ENCODE data around the gene BCL2. TPM values are rescaled to one million over a fixed set of nuclear protein-coding genes. Genes with fewer than 3 reads are reported as not detected.

BCL2 gene
- total RNA-seq, 1 experiment from 2014 or later = 2.5 TPM

DNA sequence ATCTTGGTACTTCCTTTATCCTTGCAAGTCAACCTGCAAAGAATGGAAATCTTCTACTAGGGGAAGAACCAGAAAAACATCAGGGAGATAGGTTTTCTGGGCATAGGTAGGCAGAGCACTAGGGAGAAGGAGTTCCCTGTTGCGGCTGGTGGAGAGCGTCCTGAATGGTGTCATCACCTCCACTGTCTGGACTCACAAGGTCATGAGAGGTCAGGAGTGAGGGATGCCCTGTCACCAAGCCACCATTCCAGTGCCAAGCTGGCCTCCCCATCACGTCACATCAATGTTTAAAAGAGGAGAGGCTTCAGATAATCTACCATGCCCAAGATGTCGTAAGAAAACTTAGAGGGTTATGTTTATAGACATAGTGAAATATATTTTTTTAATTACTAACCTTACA, 72.1 kb downstream of the BCL2 start:
- no peaks in the 10 kb centered on the region for H3K27me3 ChIP-seq (ENCODE audit: insufficient read depth, low read length)
- POLR2A ChIA-PET = no interaction called here
- RAD21 ChIA-PET (ENCODE audit: low non-redundant PET in 1 of 2, low total read pairs in 2 of 2, uncharacterized antibody in 2 of 2, unreplicated experiment in 2 of 2) = no interaction called here
- intact Hi-C loops (cut with micrococcal nuclease) = no loop called here
- no peaks in the 10 kb centered on the region for H3K79me2 ChIP-seq (ENCODE audit: insufficient read depth, low read length)
- no peaks in the 10 kb centered on the region for H3K9me3 ChIP-seq (ENCODE audit: control insufficient read depth in 1 of 2, insufficient read depth in 1 of 2, low read depth in 1 of 2, low read length in 2 of 2)
- H3K36me3 ChIP-seq (ENCODE audit: control insufficient read depth in 1 of 2, insufficient read depth in 2 of 2, low read length in 2 of 2) = no peaks in the 10 kb centered on the region
- H3K9ac ChIP-seq (ENCODE audit: low read length) = no peak overlapping the region
- H2AFZ ChIP-seq (ENCODE audit: low read depth, low read length, poor library complexity, severe bottlenecking) = no peak overlapping the region
- no peak overlapping the region for H3K27ac ChIP-seq (ENCODE audit: low read depth, low read length)
- no peak overlapping the region for H3K4me2 ChIP-seq (ENCODE audit: low read length)
- no peaks in the 10 kb centered on the region for H3K4me1 ChIP-seq (ENCODE audit: control insufficient read depth in 1 of 2, insufficient read depth in 2 of 2, low read length in 2 of 2)
- CTCF ChIA-PET = no interaction called here
- H3K9me2 ChIP-seq (ENCODE audit: insufficient read depth) = no peaks in the 10 kb centered on the region
- no peak overlapping the region for H3K4me3 ChIP-seq (replicated peaks in 1 of 2; ENCODE audit: low read depth in 1 of 2, low read length in 2 of 2)
- TF ChIP-seq SRF (IDR thresholded peaks at IDR 0.05; ENCODE audit: low read depth) (no peak), YY1 (IDR thresholded peaks at IDR 0.05; ENCODE audit: extremely low read depth, insufficient replicate concordance, low read depth, low read length) (no peak), ZNF274 (IDR thresholded peaks at IDR 0.05; ENCODE audit: low read depth, low read length) (no peak), CBX3 (IDR thresholded peaks at IDR 0.05; ENCODE audit: low read depth) (no peak), ZFX (IDR thresholded peaks at IDR 0.05) (no peak), EZH2phosphoT487 (IDR thresholded peaks at IDR 0.05; ENCODE audit: borderline replicate concordance) (no peak), CEBPB (IDR thresholded peaks at IDR 0.05; ENCODE audit: low read depth) (no peak), ELF1 (IDR thresholded peaks at IDR 0.05; ENCODE audit: borderline replicate concordance, low read depth) (no peak)
- TF ChIP-seq, protein P1, sequence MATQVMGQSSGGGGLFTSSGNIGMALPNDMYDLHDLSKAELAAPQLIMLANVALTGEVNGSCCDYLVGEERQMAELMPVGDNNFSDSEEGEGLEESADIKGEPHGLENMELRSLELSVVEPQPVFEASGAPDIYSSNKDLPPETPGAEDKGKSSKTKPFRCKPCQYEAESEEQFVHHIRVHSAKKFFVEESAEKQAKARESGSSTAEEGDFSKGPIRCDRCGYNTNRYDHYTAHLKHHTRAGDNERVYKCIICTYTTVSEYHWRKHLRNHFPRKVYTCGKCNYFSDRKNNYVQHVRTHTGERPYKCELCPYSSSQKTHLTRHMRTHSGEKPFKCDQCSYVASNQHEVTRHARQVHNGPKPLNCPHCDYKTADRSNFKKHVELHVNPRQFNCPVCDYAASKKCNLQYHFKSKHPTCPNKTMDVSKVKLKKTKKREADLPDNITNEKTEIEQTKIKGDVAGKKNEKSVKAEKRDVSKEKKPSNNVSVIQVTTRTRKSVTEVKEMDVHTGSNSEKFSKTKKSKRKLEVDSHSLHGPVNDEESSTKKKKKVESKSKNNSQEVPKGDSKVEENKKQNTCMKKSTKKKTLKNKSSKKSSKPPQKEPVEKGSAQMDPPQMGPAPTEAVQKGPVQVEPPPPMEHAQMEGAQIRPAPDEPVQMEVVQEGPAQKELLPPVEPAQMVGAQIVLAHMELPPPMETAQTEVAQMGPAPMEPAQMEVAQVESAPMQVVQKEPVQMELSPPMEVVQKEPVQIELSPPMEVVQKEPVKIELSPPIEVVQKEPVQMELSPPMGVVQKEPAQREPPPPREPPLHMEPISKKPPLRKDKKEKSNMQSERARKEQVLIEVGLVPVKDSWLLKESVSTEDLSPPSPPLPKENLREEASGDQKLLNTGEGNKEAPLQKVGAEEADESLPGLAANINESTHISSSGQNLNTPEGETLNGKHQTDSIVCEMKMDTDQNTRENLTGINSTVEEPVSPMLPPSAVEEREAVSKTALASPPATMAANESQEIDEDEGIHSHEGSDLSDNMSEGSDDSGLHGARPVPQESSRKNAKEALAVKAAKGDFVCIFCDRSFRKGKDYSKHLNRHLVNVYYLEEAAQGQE (IDR thresholded peaks at IDR 0.05; ENCODE audit: low read depth) = no peak
- TF ChIP-seq, protein P2, sequence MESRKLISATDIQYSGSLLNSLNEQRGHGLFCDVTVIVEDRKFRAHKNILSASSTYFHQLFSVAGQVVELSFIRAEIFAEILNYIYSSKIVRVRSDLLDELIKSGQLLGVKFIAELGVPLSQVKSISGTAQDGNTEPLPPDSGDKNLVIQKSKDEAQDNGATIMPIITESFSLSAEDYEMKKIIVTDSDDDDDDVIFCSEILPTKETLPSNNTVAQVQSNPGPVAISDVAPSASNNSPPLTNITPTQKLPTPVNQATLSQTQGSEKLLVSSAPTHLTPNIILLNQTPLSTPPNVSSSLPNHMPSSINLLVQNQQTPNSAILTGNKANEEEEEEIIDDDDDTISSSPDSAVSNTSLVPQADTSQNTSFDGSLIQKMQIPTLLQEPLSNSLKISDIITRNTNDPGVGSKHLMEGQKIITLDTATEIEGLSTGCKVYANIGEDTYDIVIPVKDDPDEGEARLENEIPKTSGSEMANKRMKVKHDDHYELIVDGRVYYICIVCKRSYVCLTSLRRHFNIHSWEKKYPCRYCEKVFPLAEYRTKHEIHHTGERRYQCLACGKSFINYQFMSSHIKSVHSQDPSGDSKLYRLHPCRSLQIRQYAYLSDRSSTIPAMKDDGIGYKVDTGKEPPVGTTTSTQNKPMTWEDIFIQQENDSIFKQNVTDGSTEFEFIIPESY (IDR thresholded peaks at IDR 0.05; ENCODE audit: extremely low read depth, insufficient replicate concordance, low read length) = no peak
- TF ChIP-seq, protein P3, sequence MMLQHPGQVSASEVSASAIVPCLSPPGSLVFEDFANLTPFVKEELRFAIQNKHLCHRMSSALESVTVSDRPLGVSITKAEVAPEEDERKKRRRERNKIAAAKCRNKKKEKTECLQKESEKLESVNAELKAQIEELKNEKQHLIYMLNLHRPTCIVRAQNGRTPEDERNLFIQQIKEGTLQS (IDR thresholded peaks at IDR 0.05) = no peak
- TF ChIP-seq, protein P4, sequence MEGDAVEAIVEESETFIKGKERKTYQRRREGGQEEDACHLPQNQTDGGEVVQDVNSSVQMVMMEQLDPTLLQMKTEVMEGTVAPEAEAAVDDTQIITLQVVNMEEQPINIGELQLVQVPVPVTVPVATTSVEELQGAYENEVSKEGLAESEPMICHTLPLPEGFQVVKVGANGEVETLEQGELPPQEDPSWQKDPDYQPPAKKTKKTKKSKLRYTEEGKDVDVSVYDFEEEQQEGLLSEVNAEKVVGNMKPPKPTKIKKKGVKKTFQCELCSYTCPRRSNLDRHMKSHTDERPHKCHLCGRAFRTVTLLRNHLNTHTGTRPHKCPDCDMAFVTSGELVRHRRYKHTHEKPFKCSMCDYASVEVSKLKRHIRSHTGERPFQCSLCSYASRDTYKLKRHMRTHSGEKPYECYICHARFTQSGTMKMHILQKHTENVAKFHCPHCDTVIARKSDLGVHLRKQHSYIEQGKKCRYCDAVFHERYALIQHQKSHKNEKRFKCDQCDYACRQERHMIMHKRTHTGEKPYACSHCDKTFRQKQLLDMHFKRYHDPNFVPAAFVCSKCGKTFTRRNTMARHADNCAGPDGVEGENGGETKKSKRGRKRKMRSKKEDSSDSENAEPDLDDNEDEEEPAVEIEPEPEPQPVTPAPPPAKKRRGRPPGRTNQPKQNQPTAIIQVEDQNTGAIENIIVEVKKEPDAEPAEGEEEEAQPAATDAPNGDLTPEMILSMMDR (IDR thresholded peaks at IDR 0.05 in 2 of 3, conservative IDR thresholded peaks at IDR 0.05 in 1 of 3; ENCODE audit: borderline replicate concordance in 1 of 3, insufficient read depth in 1 of 3, low read depth in 2 of 3, low read length in 2 of 3) = no peak
- H4K20me1 ChIP-seq (ENCODE audit: insufficient read depth) = no peaks in the 10 kb centered on the region
- ATAC-seq (no peak), DNase-seq (ENCODE audit: low read depth, low spot score) (no peak)
- BruUV-seq (replicated peaks) = no TSS peak
